Effector memory CD8-positive, alpha-beta T cell (primary cell): ENCODE results near the gene CDH4.

ENCODE experiments used
- ATAC-seq: fragments of 150-1000 bp; cut with Tn5 transposase; replicated peaks from 2 replicates; pipeline ENCODE4 v1.10.0; 2021; ENCODE audit warnings: mild to moderate bottlenecking, moderate library complexity
- DNase-seq, 3 experiments: peaks; one replicate each; pipeline ENCODE4 v3.0.0; 2021
- H3K27ac Mint-ChIP-seq, 2 donors: one replicate each; pipeline ENCODE4 v1.8.0; 2022; ENCODE audit warnings: mild to moderate bottlenecking in 2 of 2, mixed read lengths in 2 of 2, moderate library complexity in 2 of 2
- H3K27me3 Mint-ChIP-seq, 2 donors: one replicate each; pipeline ENCODE4 v1.8.0; 2022; ENCODE audit warnings: mixed read lengths in 2 of 2
- H3K36me3 Mint-ChIP-seq: one replicate; pipeline ENCODE4 v1.8.0; 2022; ENCODE audit warnings: mild to moderate bottlenecking, moderate library complexity, mixed read lengths; ENCODE audit not compliant: insufficient read depth
- H3K4me1 Mint-ChIP-seq, 2 donors: one replicate each; pipeline ENCODE4 v1.8.0; 2022; ENCODE audit warnings: low read depth in 2 of 2, mixed read lengths in 2 of 2
- H3K4me3 Mint-ChIP-seq, 2 donors: one replicate each; pipeline ENCODE4 v1.8.0; 2022; ENCODE audit warnings: mild to moderate bottlenecking in 2 of 2, mixed read lengths in 2 of 2, moderate library complexity in 2 of 2
- H3K9me3 Mint-ChIP-seq, 2 donors: one replicate each; pipeline ENCODE4 v1.8.0; 2022; ENCODE audit warnings: mixed read lengths in 2 of 2

Gene CDH4

GRCh38 chr20:61429458-61430227 lies 177.6 kb downstream of the CDH4 start:
- H3K27ac Mint-ChIP-seq, result no peak overlapping the region
- H3K4me3 Mint-ChIP-seq, result no peak overlapping the region
- no peak for DNase-seq
- no peaks in the 10 kb centered on the region for H3K4me1 Mint-ChIP-seq
- H3K27me3 Mint-ChIP-seq, result peaks cover 0 to 15% of the 10 kb centered on the region in 2 donors
- no peaks in the 10 kb centered on the region for H3K36me3 Mint-ChIP-seq
- ATAC-seq, result no peak
- H3K9me3 Mint-ChIP-seq, result no peaks in the 10 kb centered on the region

GRCh38 chr20:61430228-61430624 lies 178.2 kb downstream of the CDH4 start:
- DNase-seq (no peak), ATAC-seq (no peak)

GRCh38 chr20:61433176-61433575 lies 181.1 kb downstream of the CDH4 start:
- DNase-seq (no peak), ATAC-seq (no peak)
- H3K4me3 Mint-ChIP-seq, result no peak overlapping the region
- no peaks in the 10 kb centered on the region for H3K36me3 Mint-ChIP-seq
- peaks cover 0 to 7% of the 10 kb centered on the region in 2 donors for H3K9me3 Mint-ChIP-seq
- no peak overlapping the region for H3K27ac Mint-ChIP-seq
- peaks cover 0 to 2% of the 10 kb centered on the region in 2 donors for H3K4me1 Mint-ChIP-seq
- H3K27me3 Mint-ChIP-seq, result peaks cover 0 to 46% of the 10 kb centered on the region in 2 donors

More at GRCh38 chr20:61430228-61430624, 178.2 kb downstream of the CDH4 start:
- Mint-ChIP-seq H3K4me3 (no peak overlapping the region), H3K4me1 (peaks cover 0 to under 1% of the 10 kb centered on the region in 2 donors), H3K36me3 (no peaks in the 10 kb centered on the region), H3K9me3 (no peaks in the 10 kb centered on the region), H3K27ac (no peak overlapping the region), H3K27me3 (peaks cover 0 to 19% of the 10 kb centered on the region in 2 donors)

- H3K27me3 Mint-ChIP-seq, result peaks cover 0 to 46% of the 10 kb centered on the region in 2 donors
- DNase-seq, result no peak
- H3K4me3 Mint-ChIP-seq, result no peak overlapping the region
- no peaks in the 10 kb centered on the region for H3K36me3 Mint-ChIP-seq
- H3K4me1 Mint-ChIP-seq, result peaks cover 0 to 2% of the 10 kb centered on the region in 2 donors
- H3K9me3 Mint-ChIP-seq, result peaks cover 0 to 7% of the 10 kb centered on the region in 2 donors
- no peak for ATAC-seq
- no peak overlapping the region for H3K27ac Mint-ChIP-seq
Observed at GRCh38 chr20:61433816-61434215, 181.8 kb downstream of the CDH4 start.

GRCh38 chr20:61434341-61434781 lies 182.3 kb downstream of the CDH4 start:
- Mint-ChIP-seq H3K36me3 (no peaks in the 10 kb centered on the region), H3K4me1 (peaks cover 0 to 2% of the 10 kb centered on the region in 2 donors), H3K27me3 (peaks cover 0 to 46% of the 10 kb centered on the region in 2 donors), H3K9me3 (peaks cover 0 to 7% of the 10 kb centered on the region in 2 donors), H3K27ac (no peak overlapping the region), H3K4me3 (no peak overlapping the region)
- no peak for ATAC-seq
- no peak for DNase-seq

GRCh38 chr20:61435184-61435822 lies 183.2 kb downstream of the CDH4 start:
- Mint-ChIP-seq H3K9me3 (peaks cover 0 to 7% of the 10 kb centered on the region in 2 donors), H3K4me1 (peaks cover 0 to 2% of the 10 kb centered on the region in 2 donors), H3K4me3 (no peak overlapping the region), H3K36me3 (no peaks in the 10 kb centered on the region), H3K27me3 (peaks cover 0 to 46% of the 10 kb centered on the region in 2 donors), H3K27ac (no peak overlapping the region)
- no peak for DNase-seq
- ATAC-seq, result no peak

- DNase-seq (no peak), ATAC-seq (no peak)
- peaks cover 0 to 46% of the 10 kb centered on the region in 2 donors for H3K27me3 Mint-ChIP-seq
- no peak overlapping the region for H3K27ac Mint-ChIP-seq
- H3K4me1 Mint-ChIP-seq, result peaks cover 0 to 2% of the 10 kb centered on the region in 2 donors
- H3K4me3 Mint-ChIP-seq, result no peak overlapping the region
- no peaks in the 10 kb centered on the region for H3K36me3 Mint-ChIP-seq
- H3K9me3 Mint-ChIP-seq, result peaks cover 0 to 7% of the 10 kb centered on the region in 2 donors
Observed at GRCh38 chr20:61435823-61436220, 183.8 kb downstream of the CDH4 start.

- ATAC-seq (no peak), DNase-seq (no peak)
- no peaks in the 10 kb centered on the region for H3K36me3 Mint-ChIP-seq
Observed at GRCh38 chr20:61436283-61436666, 184.2 kb downstream of the CDH4 start.

GRCh38 chr20:61436667-61437279 lies 184.7 kb downstream of the CDH4 start:
- H3K27me3 Mint-ChIP-seq, result peaks cover 0 to 46% of the 10 kb centered on the region in 2 donors
- H3K27ac Mint-ChIP-seq, result no peak overlapping the region
- DNase-seq (no peak), ATAC-seq (no peak)
- H3K9me3 Mint-ChIP-seq, result peaks cover 0 to 7% of the 10 kb centered on the region in 2 donors
- peaks cover 0 to 2% of the 10 kb centered on the region in 2 donors for H3K4me1 Mint-ChIP-seq
- H3K36me3 Mint-ChIP-seq, result no peaks in the 10 kb centered on the region
- no peak overlapping the region for H3K4me3 Mint-ChIP-seq

More at GRCh38 chr20:61436283-61436666, 184.2 kb downstream of the CDH4 start:
- H3K4me3 Mint-ChIP-seq, result no peak overlapping the region
- H3K9me3 Mint-ChIP-seq, result peaks cover 0 to 7% of the 10 kb centered on the region in 2 donors
- H3K4me1 Mint-ChIP-seq, result peaks cover 0 to 2% of the 10 kb centered on the region in 2 donors
- peaks cover 0 to 46% of the 10 kb centered on the region in 2 donors for H3K27me3 Mint-ChIP-seq
- H3K27ac Mint-ChIP-seq, result no peak overlapping the region

GRCh38 chr20:61437280-61438206 lies 185.5 kb downstream of the CDH4 start:
- H3K27ac Mint-ChIP-seq, result no peak overlapping the region
- no peak for ATAC-seq
- H3K9me3 Mint-ChIP-seq, result peaks cover 0 to 7% of the 10 kb centered on the region in 2 donors
- DNase-seq, result no peak
- peaks cover 0 to 2% of the 10 kb centered on the region in 2 donors for H3K4me1 Mint-ChIP-seq
- peaks cover 0 to 46% of the 10 kb centered on the region in 2 donors for H3K27me3 Mint-ChIP-seq
- no peaks in the 10 kb centered on the region for H3K36me3 Mint-ChIP-seq
- no peak overlapping the region for H3K4me3 Mint-ChIP-seq

- peaks cover 0 to 2% of the 10 kb centered on the region in 2 donors for H3K4me1 Mint-ChIP-seq
- DNase-seq (no peak), ATAC-seq (no peak)
- H3K9me3 Mint-ChIP-seq, result peaks cover 0 to 7% of the 10 kb centered on the region in 2 donors
- no peak overlapping the region for H3K27ac Mint-ChIP-seq
- no peaks in the 10 kb centered on the region for H3K36me3 Mint-ChIP-seq
- no peak overlapping the region for H3K4me3 Mint-ChIP-seq
- H3K27me3 Mint-ChIP-seq, result peaks cover 0 to 42% of the 10 kb centered on the region in 2 donors
Observed at GRCh38 chr20:61438285-61438684, 186.2 kb downstream of the CDH4 start.

GRCh38 chr20:61439251-61439650 lies 187.2 kb downstream of the CDH4 start:
- Mint-ChIP-seq H3K36me3 (no peaks in the 10 kb centered on the region), H3K4me3 (no peak overlapping the region), H3K4me1 (peaks cover 0 to 2% of the 10 kb centered on the region in 2 donors), H3K27me3 (peaks cover 0 to 33% of the 10 kb centered on the region in 2 donors), H3K9me3 (peaks cover 0 to 7% of the 10 kb centered on the region in 2 donors), H3K27ac (no peak overlapping the region)
- DNase-seq (no peak), ATAC-seq (no peak)
